HG03558 (cell line): ENCODE data around the gene PEA15.

ENCODE experiments used
- ATAC-seq: cut with Tn5 transposase; IDR thresholded peaks from one replicate; pipeline ENCODE4 v1.9.1; 2021; ENCODE audit warnings: moderate number of reproducible peaks; ENCODE audit not compliant: unreplicated experiment; ENCODE audit errors: extremely low read depth

Gene PEA15

DNA sequence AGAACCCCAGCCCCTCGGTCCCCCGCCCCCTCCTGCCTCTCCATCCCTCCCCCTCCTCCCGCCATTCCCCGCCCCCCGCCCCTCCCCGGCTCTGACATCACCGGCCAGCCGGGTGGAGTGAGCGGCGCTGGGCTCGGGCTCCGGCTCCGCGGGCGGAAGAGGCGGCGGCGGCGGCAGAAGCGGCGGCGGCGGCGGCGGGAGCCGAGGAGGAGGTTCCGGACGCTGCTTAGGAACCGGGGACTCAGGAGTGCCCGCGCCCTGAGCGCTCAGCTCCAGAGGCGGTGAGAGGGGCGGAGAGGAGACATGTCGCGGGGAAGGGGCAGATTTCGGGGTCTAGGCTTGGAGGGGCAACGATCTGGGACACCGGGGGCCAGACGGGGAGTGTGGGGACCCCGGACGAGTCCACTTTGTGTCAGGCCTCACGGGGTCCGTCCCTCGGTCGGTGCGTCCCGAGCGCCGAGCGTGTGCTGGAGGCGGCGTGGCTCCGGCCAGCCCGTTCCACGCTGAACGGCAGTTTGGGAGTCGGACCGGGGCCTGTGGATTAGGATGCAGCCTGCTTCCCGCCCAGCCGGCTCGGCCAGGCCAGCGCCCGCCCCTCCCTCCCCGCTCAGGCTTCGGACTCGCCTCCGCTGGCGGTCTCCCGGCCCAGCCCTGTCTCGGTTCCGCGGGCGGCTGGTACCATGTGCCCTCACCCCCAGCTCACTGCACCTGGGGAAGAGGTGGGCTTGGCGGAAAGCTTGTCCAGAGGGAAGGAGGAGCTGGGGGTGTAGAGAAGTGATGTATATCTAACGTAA is at the start of gene PEA15:
TSS of gene PEA15 (plus strand) at position 143 of the 794 bp plus-strand sequence. CDS start 6,161 bp downstream, outside the sequence.
- ATAC-seq: no peak

- no peak for ATAC-seq
Observed at GRCh38 chr1:160156361-160156760, 48.8 kb upstream of the PEA15 start.

GRCh38 chr1:160157174-160157573 is 48.0 kb upstream of the PEA15 start:
- no peak for ATAC-seq

DNA sequence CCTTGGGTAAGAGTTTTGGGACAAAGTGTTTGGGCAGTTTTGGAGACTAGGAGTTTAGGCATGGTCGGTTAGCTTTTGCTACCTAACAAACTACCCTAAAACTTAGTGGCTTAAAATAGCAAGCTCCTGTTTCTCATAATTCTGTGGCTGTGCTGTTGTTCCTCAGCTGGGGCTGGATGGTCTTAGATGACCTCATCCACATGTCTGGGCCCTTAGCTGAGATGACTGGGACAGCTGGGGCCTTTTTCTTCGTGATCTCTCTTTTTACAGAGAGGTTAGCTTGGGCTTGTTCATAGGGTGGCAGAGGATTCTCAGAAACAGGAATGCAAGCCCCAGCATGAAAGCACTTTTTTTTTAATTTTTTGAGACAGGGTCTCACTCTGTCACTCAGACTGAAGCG is 47.2 kb upstream of the PEA15 start:
- no peak for ATAC-seq

DNA sequence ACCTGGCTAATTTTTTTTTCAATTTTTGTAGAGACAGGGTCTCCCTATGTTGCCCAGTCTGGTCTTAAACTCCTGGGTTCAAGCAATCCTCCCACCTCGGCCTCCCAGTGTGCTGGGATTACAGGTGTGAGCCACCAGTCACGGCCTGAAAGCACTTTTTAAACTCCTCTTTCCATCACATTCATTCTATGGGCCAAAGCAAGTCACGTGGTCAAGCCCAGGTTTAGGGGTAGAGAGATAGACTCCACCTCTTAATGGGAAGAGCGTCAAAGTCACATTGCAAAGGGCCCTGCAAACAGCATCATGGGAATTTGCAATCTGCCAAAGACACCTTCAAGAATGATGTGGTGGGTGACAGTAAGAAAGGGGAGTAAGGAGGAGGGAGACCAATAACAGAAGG is 46.6 kb upstream of the PEA15 start:
- no peak for ATAC-seq

DNA sequence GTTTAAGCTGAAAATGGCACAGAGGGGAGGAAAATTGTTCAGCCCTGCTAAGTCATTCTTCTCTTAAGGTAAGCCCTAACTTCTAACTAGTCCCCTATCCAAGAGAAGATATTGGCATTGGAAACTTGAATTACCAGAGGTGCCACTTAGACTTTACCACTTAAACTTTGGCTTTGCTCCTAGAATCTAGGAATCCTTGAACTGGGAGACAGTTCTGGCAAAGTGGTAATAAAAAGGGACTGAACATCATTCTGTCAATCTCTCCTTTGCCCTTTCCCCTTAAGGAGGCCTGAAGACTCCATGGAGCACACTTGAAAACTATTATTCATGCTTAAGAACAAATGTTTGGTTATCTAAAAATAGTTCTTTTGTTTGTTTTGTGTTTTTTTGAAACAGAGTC is 45.3 kb upstream of the PEA15 start:
- no peak for ATAC-seq

- no peak for ATAC-seq
Observed at GRCh38 chr1:160161965-160162705, 43.0 kb upstream of the PEA15 start.

- no peak for ATAC-seq
Observed at GRCh38 chr1:160162931-160163330, 42.3 kb upstream of the PEA15 start.

GRCh38 chr1:160163615-160164014 is 41.6 kb upstream of the PEA15 start:
- ATAC-seq: no peak

DNA sequence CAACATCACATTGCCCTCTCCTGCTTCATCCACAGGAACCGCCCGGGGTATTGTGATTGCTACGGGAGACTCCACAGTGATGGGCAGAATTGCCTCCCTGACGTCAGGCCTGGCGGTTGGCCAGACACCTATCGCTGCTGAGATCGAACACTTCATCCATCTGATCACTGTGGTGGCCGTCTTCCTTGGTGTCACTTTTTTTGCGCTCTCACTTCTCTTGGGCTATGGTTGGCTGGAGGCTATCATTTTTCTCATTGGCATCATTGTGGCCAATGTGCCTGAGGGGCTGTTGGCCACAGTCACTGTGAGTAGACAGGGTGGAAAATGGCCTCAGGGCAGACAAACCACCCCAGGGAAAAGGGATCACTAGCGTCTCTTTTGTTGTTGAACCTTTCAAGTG is 41.1 kb upstream of the PEA15 start:
- ATAC-seq: no peak

GRCh38 chr1:160166166-160166868 is 38.9 kb upstream of the PEA15 start:
- ATAC-seq: no peak

GRCh38 chr1:160167056-160167455 is 38.1 kb upstream of the PEA15 start:
- ATAC-seq: no peak

- ATAC-seq: no peak
Observed at GRCh38 chr1:160167580-160167979, 37.6 kb upstream of the PEA15 start.

- no peak for ATAC-seq
Observed at GRCh38 chr1:160168016-160168415, 37.2 kb upstream of the PEA15 start.

DNA sequence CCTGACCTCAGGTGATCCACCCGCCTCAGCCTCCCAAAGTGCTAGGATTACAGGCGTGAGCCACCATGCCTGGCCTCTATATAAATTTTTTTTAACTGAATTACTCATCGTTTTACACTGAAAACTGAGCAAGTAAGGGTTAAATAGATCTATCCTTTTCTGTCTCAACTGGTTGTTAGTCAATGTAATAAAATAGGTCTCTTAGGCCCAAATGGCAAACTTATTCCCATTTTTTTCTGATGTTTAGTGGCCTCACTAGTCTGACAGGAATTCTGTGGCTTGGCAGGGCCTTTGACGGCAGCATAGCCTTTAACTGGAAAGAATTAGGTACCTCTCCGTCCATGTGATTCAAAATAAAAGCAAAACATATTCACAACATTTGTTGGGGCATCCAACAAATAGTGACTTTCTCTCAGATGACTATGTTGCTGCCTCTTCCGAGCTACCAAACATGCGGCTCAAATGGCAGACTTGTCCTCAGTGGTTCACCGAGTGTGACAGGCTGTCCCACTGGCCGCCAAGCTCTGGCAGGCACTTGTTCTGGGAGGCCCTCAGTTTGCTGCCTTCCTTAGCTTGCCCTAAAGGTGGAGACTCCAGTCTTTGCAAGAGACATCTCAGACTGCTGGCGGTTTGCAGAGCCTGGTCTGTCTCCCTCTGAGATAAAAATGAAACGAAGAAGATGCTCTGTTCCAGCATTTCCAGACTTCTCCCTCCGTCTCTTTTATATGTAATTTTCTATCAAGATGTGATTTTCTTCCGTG is 36.4 kb upstream of the PEA15 start:
- no peak for ATAC-seq

- peak; percentile 71 for ATAC-seq
Observed at GRCh38 chr1:160169553-160170399, 35.4 kb upstream of the PEA15 start.

GRCh38 chr1:160171354-160171753 is 33.8 kb upstream of the PEA15 start:
- ATAC-seq: no peak

DNA sequence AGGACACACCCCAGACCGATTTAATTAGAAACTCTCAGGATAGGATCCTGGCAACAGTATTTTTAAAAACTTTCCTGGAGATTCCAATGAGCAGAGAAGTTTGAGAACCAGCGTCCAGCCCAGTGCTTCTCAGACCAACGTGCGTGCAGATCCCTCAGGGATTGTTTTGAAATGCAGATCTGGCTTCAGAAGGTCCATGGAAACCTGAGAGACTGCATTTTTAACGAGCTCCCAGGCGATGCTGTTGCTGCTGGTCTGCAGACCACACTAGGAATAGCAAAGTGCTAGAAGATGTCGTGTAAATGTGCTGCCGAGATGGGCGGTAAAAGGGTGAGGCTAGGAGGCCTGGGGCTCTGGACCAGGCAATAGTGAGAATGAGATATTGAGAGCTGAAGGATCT is 33.2 kb upstream of the PEA15 start:
- no peak for ATAC-seq

- no peak for ATAC-seq
Observed at GRCh38 chr1:160177231-160177630, 28.0 kb upstream of the PEA15 start.
